BJ (cell line): Measurements from ENCODE around the gene U2SURP. TPM values are rescaled to one million over a fixed set of nuclear protein-coding genes. Genes with fewer than 3 reads are reported as not detected.

Source experiments
- CTCF ChIA-PET: fragments of 350-600 bp; formaldehyde crosslinking; extraction: SDS; loops from one replicate; lab custom pipeline; 2021; ENCODE audit warnings: antibody characterized with exemption, inconsistent platforms; lab: Yijun Ruan, JAX
- POLR2A ChIA-PET: fragments of 300-600 bp; sonication (Branson Sonifier 250); formaldehyde crosslinking; extraction: SDS; loops from one replicate; lab custom pipeline; 2021; ENCODE audit warnings: antibody characterized with exemption; lab: Charles Lee
- DNase-seq: peaks from one replicate; pipeline ENCODE4 v3.0.0-alpha.2; 2011; ENCODE audit warnings: low read depth
- H3K27me3 ChIP-seq: 2 replicates; pipeline ENCODE4 v1.6.0; 2011; ENCODE audit warnings: low read length; ENCODE audit not compliant: control insufficient read depth, insufficient read depth
- H3K36me3 ChIP-seq: 2 replicates; pipeline ENCODE4 v1.5.1; 2011; ENCODE audit warnings: low read length; ENCODE audit not compliant: control insufficient read depth, insufficient read depth
- H3K4me3 ChIP-seq: 2 replicates; pipeline ENCODE4 v1.5.1; 2011; ENCODE audit warnings: low read depth, mild to moderate bottlenecking, control low read depth, low read length
- polyA plus RNA-seq: library from polyadenylated mRNA; depleted of rRNA; stranded (reverse); fragments of >200 nt; gene quantifications from 2 replicates; pipeline ENCODE4 v1.2.3, GENCODE V29; 2011; rRNA removed
- small RNA-seq: library from RNA; depleted of rRNA; stranded (forward); fragments of <200 nt; gene quantifications from one replicate; pipeline ENCODE3, GENCODE V24; 2012; ENCODE audit warnings: low replicate concordance, low read depth; ENCODE audit not compliant: insufficient read length
- TF ChIP-seq, protein P1 (sequence below): IDR thresholded peaks from 2 replicates; pipeline ENCODE4 v1.5.1; 2011; ENCODE audit warnings: low read depth, mild to moderate bottlenecking, control low read depth, inconsistent platforms, low read length, moderate library complexity; ENCODE audit not compliant: insufficient read depth

U2SURP gene
- polyA plus RNA-seq, 1 experiment, result 22.6 TPM

DNA sequence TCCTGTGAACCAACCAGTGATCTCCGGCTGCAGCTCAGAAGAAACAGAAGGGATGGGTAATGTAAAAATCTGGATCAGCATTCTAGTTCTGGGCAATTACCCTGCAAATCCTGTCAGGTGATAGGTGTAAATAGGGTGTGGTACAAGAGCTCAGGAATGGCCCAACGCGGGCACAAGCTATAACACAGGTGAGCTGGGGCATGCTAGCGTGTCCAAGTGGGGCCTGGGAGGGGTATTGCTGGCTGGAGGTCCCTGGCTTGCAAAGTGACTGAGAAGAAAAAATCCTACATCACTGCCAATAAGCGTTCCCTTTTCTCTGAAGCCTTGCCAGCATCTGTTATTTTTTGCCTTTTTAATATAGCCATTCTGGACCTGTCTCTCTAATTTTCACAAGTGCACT, 108.5 kb downstream of the U2SURP start:
- ChIA-PET CTCF (no interaction called here), POLR2A (no interaction called here)
- no peak overlapping the region for H3K4me3 ChIP-seq
- DNase-seq, result no peak
- H3K27me3 ChIP-seq, result no peaks in the 10 kb centered on the region; the same call in 1 of the 2 replicates
- H3K36me3 ChIP-seq, result no peaks in the 10 kb centered on the region
- TF ChIP-seq, protein P1, sequence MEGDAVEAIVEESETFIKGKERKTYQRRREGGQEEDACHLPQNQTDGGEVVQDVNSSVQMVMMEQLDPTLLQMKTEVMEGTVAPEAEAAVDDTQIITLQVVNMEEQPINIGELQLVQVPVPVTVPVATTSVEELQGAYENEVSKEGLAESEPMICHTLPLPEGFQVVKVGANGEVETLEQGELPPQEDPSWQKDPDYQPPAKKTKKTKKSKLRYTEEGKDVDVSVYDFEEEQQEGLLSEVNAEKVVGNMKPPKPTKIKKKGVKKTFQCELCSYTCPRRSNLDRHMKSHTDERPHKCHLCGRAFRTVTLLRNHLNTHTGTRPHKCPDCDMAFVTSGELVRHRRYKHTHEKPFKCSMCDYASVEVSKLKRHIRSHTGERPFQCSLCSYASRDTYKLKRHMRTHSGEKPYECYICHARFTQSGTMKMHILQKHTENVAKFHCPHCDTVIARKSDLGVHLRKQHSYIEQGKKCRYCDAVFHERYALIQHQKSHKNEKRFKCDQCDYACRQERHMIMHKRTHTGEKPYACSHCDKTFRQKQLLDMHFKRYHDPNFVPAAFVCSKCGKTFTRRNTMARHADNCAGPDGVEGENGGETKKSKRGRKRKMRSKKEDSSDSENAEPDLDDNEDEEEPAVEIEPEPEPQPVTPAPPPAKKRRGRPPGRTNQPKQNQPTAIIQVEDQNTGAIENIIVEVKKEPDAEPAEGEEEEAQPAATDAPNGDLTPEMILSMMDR, result no peak

Small RNA genes within 50 kb of the gene (small RNA-seq; reads per million reads assigned to genes)
- gene AC021074.2, result not detected

Other genes with a start within 250 kb of the U2SURP start
- 0.78 and 0.94 TPM in 2 replicates for gene PCOLCE2, start 112.5 kb upstream of the U2SURP start, polyA plus RNA-seq
- not detected in 2 replicates for gene PAQR9, start 37.9 kb upstream of the U2SURP start, polyA plus RNA-seq
- gene CHST2, start 118.2 kb downstream of the U2SURP start, polyA plus RNA-seq, result 0.38 and 0.39 TPM in 2 replicates